BJ (cell line): ENCODE data around the gene BMAL1. TPM values are rescaled to one million over a fixed set of nuclear protein-coding genes. Genes with fewer than 3 reads are reported as not detected.
A peak's percentile ranks its signal among the peaks of the same experiment; 100 is the strongest.

Source experiments
- CTCF ChIA-PET: fragments of 350-600 bp; formaldehyde crosslinking; extraction: SDS; loops from one replicate; lab custom pipeline; 2021; ENCODE audit warnings: antibody characterized with exemption, inconsistent platforms; lab: Yijun Ruan, JAX
- POLR2A ChIA-PET: fragments of 300-600 bp; sonication (Branson Sonifier 250); formaldehyde crosslinking; extraction: SDS; loops from one replicate; lab custom pipeline; 2021; ENCODE audit warnings: antibody characterized with exemption; lab: Charles Lee
- DNase-seq: peaks from one replicate; pipeline ENCODE4 v3.0.0-alpha.2; 2011; ENCODE audit warnings: low read depth
- H3K27me3 ChIP-seq: 2 replicates; pipeline ENCODE4 v1.6.0; 2011; ENCODE audit warnings: low read length; ENCODE audit not compliant: control insufficient read depth, insufficient read depth
- H3K36me3 ChIP-seq: 2 replicates; pipeline ENCODE4 v1.5.1; 2011; ENCODE audit warnings: low read length; ENCODE audit not compliant: control insufficient read depth, insufficient read depth
- H3K4me3 ChIP-seq: 2 replicates; pipeline ENCODE4 v1.5.1; 2011; ENCODE audit warnings: low read depth, mild to moderate bottlenecking, control low read depth, low read length
- polyA plus RNA-seq: library from polyadenylated mRNA; depleted of rRNA; stranded (reverse); fragments of >200 nt; gene quantifications from 2 replicates; pipeline ENCODE4 v1.2.3, GENCODE V29; 2011
- TF ChIP-seq, protein P1 (sequence below): IDR thresholded peaks from 2 replicates; pipeline ENCODE4 v1.5.1; 2011; ENCODE audit warnings: low read depth, mild to moderate bottlenecking, control low read depth, inconsistent platforms, low read length, moderate library complexity; ENCODE audit not compliant: insufficient read depth

The BMAL1 gene
- polyA plus RNA-seq, 1 experiment, result 6.1 TPM

DNA sequence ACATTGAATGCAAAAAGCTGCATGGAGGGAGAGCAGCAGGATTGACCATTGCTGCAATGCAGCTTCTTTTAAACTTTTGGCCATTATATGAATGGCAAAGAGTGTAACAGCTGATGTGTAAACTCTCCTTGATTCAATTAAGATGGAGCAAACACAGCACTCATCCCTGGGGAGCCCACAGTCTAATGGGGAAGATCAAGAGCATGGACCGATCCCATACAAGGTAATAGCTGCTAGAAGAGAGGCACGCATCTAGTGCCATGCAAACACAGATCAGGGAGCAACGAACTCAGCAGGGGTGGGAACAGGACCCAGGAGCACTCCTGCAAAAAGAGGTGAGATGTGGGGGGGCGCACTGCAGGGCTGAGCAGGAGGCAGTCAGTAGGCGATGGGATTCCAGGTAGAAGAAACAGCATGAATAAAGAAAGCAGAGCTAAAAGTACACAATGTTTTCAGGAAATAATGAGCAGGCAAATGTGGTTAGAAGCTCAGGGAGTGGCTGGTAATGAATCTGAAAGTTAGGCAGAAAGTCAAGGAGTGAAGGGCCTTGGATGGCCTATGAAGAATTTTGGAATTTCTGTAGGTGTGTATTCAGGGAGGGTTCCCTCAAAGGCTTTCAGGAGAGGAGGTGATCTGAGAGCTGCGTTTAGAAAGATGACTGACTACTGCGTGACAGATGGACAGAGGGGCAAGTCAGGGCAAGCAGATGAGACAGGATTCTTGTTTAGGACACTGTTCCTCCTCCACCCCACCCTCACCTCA, 17.2 kb upstream of the BMAL1 start:
- ChIA-PET POLR2A (no interaction called here), CTCF (interaction anchor here (0.6 to 2.6 kb wide), 7 partner anchors 11 to 853 kb away, joined by 3 to 16 read pairs (median 5); no protein-coding TSS in a partner anchor)
- H3K4me3 ChIP-seq, result no peak overlapping the region
- TF ChIP-seq, protein P1, sequence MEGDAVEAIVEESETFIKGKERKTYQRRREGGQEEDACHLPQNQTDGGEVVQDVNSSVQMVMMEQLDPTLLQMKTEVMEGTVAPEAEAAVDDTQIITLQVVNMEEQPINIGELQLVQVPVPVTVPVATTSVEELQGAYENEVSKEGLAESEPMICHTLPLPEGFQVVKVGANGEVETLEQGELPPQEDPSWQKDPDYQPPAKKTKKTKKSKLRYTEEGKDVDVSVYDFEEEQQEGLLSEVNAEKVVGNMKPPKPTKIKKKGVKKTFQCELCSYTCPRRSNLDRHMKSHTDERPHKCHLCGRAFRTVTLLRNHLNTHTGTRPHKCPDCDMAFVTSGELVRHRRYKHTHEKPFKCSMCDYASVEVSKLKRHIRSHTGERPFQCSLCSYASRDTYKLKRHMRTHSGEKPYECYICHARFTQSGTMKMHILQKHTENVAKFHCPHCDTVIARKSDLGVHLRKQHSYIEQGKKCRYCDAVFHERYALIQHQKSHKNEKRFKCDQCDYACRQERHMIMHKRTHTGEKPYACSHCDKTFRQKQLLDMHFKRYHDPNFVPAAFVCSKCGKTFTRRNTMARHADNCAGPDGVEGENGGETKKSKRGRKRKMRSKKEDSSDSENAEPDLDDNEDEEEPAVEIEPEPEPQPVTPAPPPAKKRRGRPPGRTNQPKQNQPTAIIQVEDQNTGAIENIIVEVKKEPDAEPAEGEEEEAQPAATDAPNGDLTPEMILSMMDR, result no peak
- no peaks in the 10 kb centered on the region for H3K27me3 ChIP-seq
- DNase-seq, result no peak
- H3K36me3 ChIP-seq, result no peaks in the 10 kb centered on the region

DNA sequence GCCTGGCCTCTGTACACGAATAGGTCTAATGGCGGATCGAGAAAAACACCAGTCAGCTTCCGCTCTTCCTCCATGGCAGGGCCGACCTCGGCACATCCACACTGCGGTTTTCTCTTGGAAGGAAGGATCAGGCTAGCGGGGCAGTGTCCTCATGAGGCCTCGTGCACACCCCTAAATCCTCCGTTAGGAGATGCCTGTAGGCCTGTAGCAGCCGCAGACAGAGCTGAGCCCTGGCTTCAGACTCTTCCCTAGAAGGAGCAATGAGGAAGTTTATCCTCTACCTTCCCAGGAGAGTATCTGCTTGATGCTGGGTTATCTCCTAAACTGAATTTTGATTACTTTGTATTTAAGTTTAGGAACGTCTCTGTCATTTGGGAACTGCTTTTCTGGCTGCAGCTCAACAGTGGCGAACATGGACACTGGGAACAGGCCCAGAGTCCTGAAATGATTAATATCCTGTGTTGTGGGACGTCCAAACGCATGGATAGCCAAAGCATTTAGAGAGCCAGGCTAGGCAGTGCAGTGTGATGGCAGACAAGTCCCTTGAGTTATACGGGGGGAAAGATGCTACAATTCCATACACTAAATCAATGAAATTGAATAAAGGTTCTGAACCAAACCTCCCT, 16.5 kb upstream of the BMAL1 start:
- TF ChIP-seq, protein P1, result no peak
- Histone ChIP-seq H3K36me3 (no peaks in the 10 kb centered on the region), H3K27me3 (no peaks in the 10 kb centered on the region), H3K4me3 (no peak overlapping the region)
- ChIA-PET POLR2A (interaction anchor here (0.7 kb wide), 1 partner anchor 82 kb away, joined by 3 read pairs; no protein-coding TSS in a partner anchor), CTCF (interaction anchor here (0.6 to 2.6 kb wide), 6 partner anchors 12 to 83 kb away, joined by 3 to 16 read pairs (median 5); no protein-coding TSS in a partner anchor)
- no peak for DNase-seq

DNA sequence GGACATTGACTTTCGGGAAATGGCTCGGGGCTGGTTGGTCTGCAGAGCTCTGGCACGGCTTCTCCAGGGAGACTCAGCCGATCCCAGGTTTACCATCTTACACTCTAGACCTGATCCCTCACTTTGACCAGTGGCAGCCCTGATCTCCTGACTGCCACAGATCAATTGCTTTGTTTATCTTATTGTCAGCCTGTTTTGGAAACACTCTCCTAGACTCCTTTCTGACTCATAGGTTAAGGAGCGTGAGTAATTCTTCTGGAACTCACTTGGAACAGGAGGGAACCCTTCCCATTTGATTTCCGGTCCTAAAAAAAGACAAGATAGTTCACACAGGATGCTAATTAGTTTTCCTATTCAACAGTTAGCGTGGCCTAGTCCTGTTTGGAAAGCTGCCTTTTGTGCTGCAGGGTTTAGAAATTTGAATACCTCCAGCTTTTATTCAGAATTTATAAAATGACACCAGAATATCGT, 16.0 kb upstream of the BMAL1 start:
- CTCF ChIA-PET, result interaction anchor here (0.6 to 2.6 kb wide), 5 partner anchors 12 to 82 kb away, joined by 3 to 16 read pairs (median 5); no protein-coding TSS in a partner anchor
- POLR2A ChIA-PET, result interaction anchor here (0.7 kb wide), 1 partner anchor 81 kb away, joined by 3 read pairs; no protein-coding TSS in a partner anchor
- Histone ChIP-seq H3K27me3 (no peaks in the 10 kb centered on the region), H3K36me3 (no peaks in the 10 kb centered on the region), H3K4me3 (no peak overlapping the region)
- DNase-seq, result peak; percentile 82
- TF ChIP-seq, protein P1, result no peak

DNA sequence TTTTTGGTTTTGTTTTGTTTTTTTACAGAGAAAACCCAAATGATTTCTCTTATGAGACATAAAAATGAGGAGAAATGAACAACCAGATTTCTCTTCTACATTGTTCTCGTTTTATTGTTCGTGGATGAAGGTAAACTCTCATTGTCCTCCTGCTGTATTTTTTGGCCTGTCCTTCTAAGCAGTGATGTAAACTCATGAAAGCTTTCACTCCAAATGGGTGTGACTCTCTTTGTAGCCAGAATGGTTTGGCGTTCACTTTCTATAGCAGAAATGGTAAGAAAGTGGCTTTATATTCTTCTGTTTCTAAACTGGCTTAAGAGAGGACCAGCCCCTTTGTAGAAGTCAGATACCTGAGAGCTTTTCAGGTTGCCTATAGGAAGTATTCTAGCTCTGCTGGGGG, 15.5 kb upstream of the BMAL1 start:
- Histone ChIP-seq H3K27me3 (no peaks in the 10 kb centered on the region), H3K4me3 (no peak overlapping the region), H3K36me3 (no peaks in the 10 kb centered on the region)
- TF ChIP-seq, protein P1, result no peak
- POLR2A ChIA-PET, result interaction anchor here (0.7 kb wide), 1 partner anchor 81 kb away, joined by 3 read pairs; no protein-coding TSS in a partner anchor
- CTCF ChIA-PET, result interaction anchor here (0.7 to 2.6 kb wide), 5 partner anchors 13 to 83 kb away, joined by 3 to 16 read pairs (median 5); no protein-coding TSS in a partner anchor
- no peak for DNase-seq

DNA sequence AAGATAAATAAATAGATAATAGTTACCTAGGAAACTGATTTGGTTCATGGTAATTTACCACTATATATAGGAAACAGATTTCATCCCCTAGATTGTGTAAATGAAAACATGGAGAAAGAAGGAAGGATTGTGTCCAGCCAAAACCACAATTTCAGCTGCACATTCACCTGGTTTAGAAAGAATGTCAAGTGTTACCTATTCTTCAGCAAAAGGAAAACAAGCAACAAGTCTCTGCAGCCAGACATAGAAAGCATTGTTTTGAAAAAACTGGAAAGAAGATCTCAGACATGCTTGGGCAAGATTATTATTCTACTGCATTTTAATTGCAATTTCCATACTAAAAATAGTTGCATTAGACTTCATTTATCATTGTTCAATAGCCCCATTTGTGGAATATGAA, 8.8 kb upstream of the BMAL1 start:
- H3K27me3 ChIP-seq, result peaks cover 2% of the 10 kb centered on the region
- CTCF ChIA-PET, result no interaction called here
- POLR2A ChIA-PET, result no interaction called here
- H3K36me3 ChIP-seq, result no peaks in the 10 kb centered on the region
- H3K4me3 ChIP-seq, result no peak overlapping the region
- no peak for DNase-seq
- TF ChIP-seq, protein P1, result no peak
